ENCODE measurements around the gene SLC9A2. TPM values are rescaled to one million over a fixed set of nuclear protein-coding genes. Genes with fewer than 3 reads are reported as not detected.

Gene SLC9A2
- total RNA-seq, 1 donor from 2014 or later = 0.15 TPM

GRCh38 chr2:102668171-102668570 is 48.8 kb downstream of the SLC9A2 start:
- DNase-seq = no peak
- ATAC-seq = no peak
- intact Hi-C loops (cut with micrococcal nuclease) = no loop called here

GRCh38 chr2:102669401-102669800 is 50.0 kb downstream of the SLC9A2 start:
- intact Hi-C loops (cut with micrococcal nuclease) = no loop called here

GRCh38 chr2:102672107-102672776 is 52.9 kb downstream of the SLC9A2 start:
- intact Hi-C loops (cut with micrococcal nuclease) = no loop called here
- no peak for ATAC-seq

More at GRCh38 chr2:102669401-102669800, 50.0 kb downstream of the SLC9A2 start:
- ATAC-seq (no peak), DNase-seq (no peak)

GRCh38 chr2:102674370-102674769 is 55.0 kb downstream of the SLC9A2 start:
- no peak for DNase-seq
- intact Hi-C loops (cut with micrococcal nuclease) = no loop called here

More at GRCh38 chr2:102672107-102672776, 52.9 kb downstream of the SLC9A2 start:
- DNase-seq = no peak

GRCh38 chr2:102674836-102675235 is 55.5 kb downstream of the SLC9A2 start:
- no peak for DNase-seq
- intact Hi-C loops (cut with micrococcal nuclease) = no loop called here
- ATAC-seq = no peak

More at GRCh38 chr2:102674370-102674769, 55.0 kb downstream of the SLC9A2 start:
- no peak for ATAC-seq

GRCh38 chr2:102677244-102678215 is 58.2 kb downstream of the SLC9A2 start:
- ATAC-seq (no peak), DNase-seq (no peak)
- intact Hi-C loops (cut with micrococcal nuclease) = no loop called here

GRCh38 chr2:102678442-102678841 is 59.1 kb downstream of the SLC9A2 start:
- DNase-seq = no peak
- no peak for ATAC-seq
- intact Hi-C loops (cut with micrococcal nuclease) = no loop called here

- DNase-seq (no peak), ATAC-seq (no peak)
- intact Hi-C loops (cut with micrococcal nuclease) = no loop called here
Measured at GRCh38 chr2:102686479-102687439, 67.4 kb downstream of the SLC9A2 start.

- intact Hi-C loops (cut with micrococcal nuclease) = no loop called here
- DNase-seq (no peak), ATAC-seq (no peak)
Measured at GRCh38 chr2:102690012-102690411, 70.7 kb downstream of the SLC9A2 start.

- no peak for ATAC-seq
- no peak for DNase-seq
- intact Hi-C loops (cut with micrococcal nuclease) = no loop called here
Measured at GRCh38 chr2:102696463-102696862, 77.1 kb downstream of the SLC9A2 start.

- intact Hi-C loops (cut with micrococcal nuclease) = no loop called here
- DNase-seq = no peak
- no peak for ATAC-seq
Measured at GRCh38 chr2:102698369-102699111, 79.2 kb downstream of the SLC9A2 start.

- DNase-seq = no peak
- intact Hi-C loops (cut with micrococcal nuclease) = loop anchor here (5.0 kb wide), 1 partner anchor 231 kb away; the partner anchor contains the start of gene SLC9A4
- ATAC-seq = no peak
Measured at GRCh38 chr2:102703305-102703704, 84.0 kb downstream of the SLC9A2 start.

GRCh38 chr2:102703748-102704147 is 84.4 kb downstream of the SLC9A2 start:
- intact Hi-C loops (cut with micrococcal nuclease) = loop anchor here (5.0 kb wide), 1 partner anchor 231 kb away; the partner anchor contains the start of gene SLC9A4
- DNase-seq = no peak
- ATAC-seq = peak; percentile 59

- DNase-seq = no peak
- intact Hi-C loops (cut with micrococcal nuclease) = loop anchor here (5.0 kb wide), 1 partner anchor 232 kb away; the partner anchor contains the start of gene SLC9A4
- peak; percentile 24 for ATAC-seq
Measured at GRCh38 chr2:102704531-102704930, 85.2 kb downstream of the SLC9A2 start.

GRCh38 chr2:102707796-102708695 is 88.7 kb downstream of the SLC9A2 start:
- intact Hi-C loops (cut with micrococcal nuclease) = no loop called here
- ATAC-seq = no peak

GRCh38 chr2:102708847-102709559 is 89.7 kb downstream of the SLC9A2 start:
- ATAC-seq = no peak
- intact Hi-C loops (cut with micrococcal nuclease) = no loop called here
- DNase-seq = no peak

More at GRCh38 chr2:102707796-102708695, 88.7 kb downstream of the SLC9A2 start:
- no peak for DNase-seq

Measured in left ventricle myocardium superior (tissue), 1 donor.